Lung (tissue), 12 donors: ENCODE measurements around the gene DPYSL3. TPM values are rescaled to one million over a fixed set of nuclear protein-coding genes. Genes with fewer than 3 reads are reported as not detected.
A peak's percentile ranks its signal among the peaks of the same experiment; 100 is the strongest.

Experiments used
- ATAC-seq: fragments of 200-7000 bp; cut with Tn5 transposase; one replicate; pipeline ENCODE4 v1.9.1; 2020; ENCODE audit warnings: moderate number of reproducible peaks; ENCODE audit not compliant: insufficient read depth, low FRiP score
- DNase-seq, 3 donors: peaks; one replicate each; pipeline ENCODE4 v3.0.0-alpha.2; 2013 to 2017
- H3K27ac ChIP-seq, 2 donors: one replicate each; pipeline ENCODE4 v1.5.1; 2013; ENCODE audit warnings: mild to moderate bottlenecking in 2 of 2, moderate library complexity in 2 of 2, control low read depth in 1 of 2, inconsistent platforms in 1 of 2, low read depth in 1 of 2, low read length in 1 of 2
- H3K27me3 ChIP-seq, 3 donors: one replicate each; pipeline ENCODE4 v1.5.1; 2013; ENCODE audit warnings: low read length in 2 of 3; ENCODE audit not compliant: control insufficient read depth in 3 of 3, insufficient read depth in 3 of 3
- H3K36me3 ChIP-seq, 4 donors: one replicate each; pipeline ENCODE4 v1.5.1; 2013; ENCODE audit warnings: low read length in 4 of 4, mild to moderate bottlenecking in 1 of 4, moderate library complexity in 1 of 4; ENCODE audit not compliant: control insufficient read depth in 4 of 4, insufficient read depth in 4 of 4
- H3K4me1 ChIP-seq, 5 donors: one replicate each; pipeline ENCODE4 v1.5.1; 2013; ENCODE audit warnings: low read length in 5 of 5, mild to moderate bottlenecking in 2 of 5, moderate library complexity in 1 of 5; ENCODE audit not compliant: control insufficient read depth in 5 of 5, insufficient read depth in 5 of 5
- H3K4me3 ChIP-seq: one replicate; pipeline ENCODE4 v1.5.1; 2013; ENCODE audit warnings: mild to moderate bottlenecking, control low read depth, moderate library complexity
- H3K9ac ChIP-seq, 2 donors: one replicate each; pipeline ENCODE4 v1.5.1; 2013; ENCODE audit warnings: low read length in 2 of 2, control low read depth in 1 of 2; ENCODE audit not compliant: insufficient read depth in 1 of 2
- H3K9me3 ChIP-seq, 4 donors: one replicate each; pipeline ENCODE4 v1.5.1; 2013; ENCODE audit warnings: low read length in 3 of 4, mild to moderate bottlenecking in 1 of 4, moderate library complexity in 1 of 4; ENCODE audit not compliant: control insufficient read depth in 4 of 4, insufficient read depth in 3 of 4
- WGBS, 2 donors: extraction: QIAGEN DNeasy Blood & Tissue Kit; methylation state at CpG; one replicate each; pipeline ENCODE4 v1.1.7; 2013; 5-methylcytosine and 5-hydroxymethylcytosine counted together
- polyA plus RNA-seq, 2 donors: library from polyadenylated mRNA; stranded (reverse); fragments of 200-250 nt; gene quantifications; one replicate each; pipeline ENCODE4 v1.2.1, GENCODE V29; 2013
- total RNA-seq, 2 donors: library from RNA; depleted of rRNA in 1 of 2; stranded (reverse); fragments of >200 nt in 1 of 2; gene quantifications; one replicate each; pipeline ENCODE4 v1.2.1, GENCODE V29; 2014 to 2021
- TF ChIP-seq, protein P1 (sequence below): IDR thresholded peaks from 2 replicates; pipeline ENCODE4 v1.5.1; 2012; ENCODE audit warnings: mild to moderate bottlenecking; ENCODE audit errors: control extremely low read depth, extremely low read depth
- donor health status: control.
- donor health status: control.
- donor health status: Bipolar disorder and iron deficiency.
- donor health status: healthy.
- donor health status: DM: yes; HTN: yes; CAD: no.

The DPYSL3 gene
- total and polyA plus RNA-seq, 4 donors = 13.8 to 112 (median 43.7) TPM

GRCh38 chr5:147403651-147404640 is 105.9 kb downstream of the DPYSL3 start:
- 53 to 59% methylated on average over 15 of the region's 15 CpGs for WGBS, 2 donors
- ATAC-seq = peak; percentile 68
- peak in 2 of 3 donors; percentile 22 to 51 for DNase-seq
- H3K9ac ChIP-seq = no peak overlapping the region
- peaks cover 0 to 26% (median 8%) of the 10 kb centered on the region in 5 donors for H3K4me1 ChIP-seq
- TF ChIP-seq, protein P1, sequence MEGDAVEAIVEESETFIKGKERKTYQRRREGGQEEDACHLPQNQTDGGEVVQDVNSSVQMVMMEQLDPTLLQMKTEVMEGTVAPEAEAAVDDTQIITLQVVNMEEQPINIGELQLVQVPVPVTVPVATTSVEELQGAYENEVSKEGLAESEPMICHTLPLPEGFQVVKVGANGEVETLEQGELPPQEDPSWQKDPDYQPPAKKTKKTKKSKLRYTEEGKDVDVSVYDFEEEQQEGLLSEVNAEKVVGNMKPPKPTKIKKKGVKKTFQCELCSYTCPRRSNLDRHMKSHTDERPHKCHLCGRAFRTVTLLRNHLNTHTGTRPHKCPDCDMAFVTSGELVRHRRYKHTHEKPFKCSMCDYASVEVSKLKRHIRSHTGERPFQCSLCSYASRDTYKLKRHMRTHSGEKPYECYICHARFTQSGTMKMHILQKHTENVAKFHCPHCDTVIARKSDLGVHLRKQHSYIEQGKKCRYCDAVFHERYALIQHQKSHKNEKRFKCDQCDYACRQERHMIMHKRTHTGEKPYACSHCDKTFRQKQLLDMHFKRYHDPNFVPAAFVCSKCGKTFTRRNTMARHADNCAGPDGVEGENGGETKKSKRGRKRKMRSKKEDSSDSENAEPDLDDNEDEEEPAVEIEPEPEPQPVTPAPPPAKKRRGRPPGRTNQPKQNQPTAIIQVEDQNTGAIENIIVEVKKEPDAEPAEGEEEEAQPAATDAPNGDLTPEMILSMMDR = no peak
- H3K36me3 ChIP-seq = peaks cover 0 to 8% (median 6%) of the 10 kb centered on the region in 4 donors
- H3K4me3 ChIP-seq = no peak overlapping the region
- no peaks in the 10 kb centered on the region for H3K27me3 ChIP-seq
- no peaks in the 10 kb centered on the region for H3K9me3 ChIP-seq
- H3K27ac ChIP-seq = peak overlapping the region; percentile 91 to 93

- Histone ChIP-seq H3K9me3 (peaks cover 0 to 2% (median 0%) of the 10 kb centered on the region in 4 donors), H3K9ac (no peak overlapping the region), H3K27me3 (no peaks in the 10 kb centered on the region), H3K36me3 (peaks cover 0 to 21% (median 19%) of the 10 kb centered on the region in 4 donors), H3K27ac (no peak overlapping the region), H3K4me3 (no peak overlapping the region), H3K4me1 (peaks cover 0 to 12% (median 5%) of the 10 kb centered on the region in 5 donors)
- DNase-seq (no peak), ATAC-seq (no peak)
- TF ChIP-seq, protein P1 = no peak
Observed at GRCh38 chr5:147400881-147401280, 109.0 kb downstream of the DPYSL3 start.

GRCh38 chr5:147400126-147400809 is 109.6 kb downstream of the DPYSL3 start:
- peaks cover 0 to 10% (median 6%) of the 10 kb centered on the region in 5 donors for H3K4me1 ChIP-seq
- H3K27ac ChIP-seq = peak overlapping the region in 1 of 2 donors; percentile 39

More at GRCh38 chr5:147400126-147400809, 109.6 kb downstream of the DPYSL3 start:
- WGBS, 2 donors = 86 to 90% methylated on average over 7 of the region's 7 CpGs
- DNase-seq (no peak), ATAC-seq (no peak)
- no peaks in the 10 kb centered on the region for H3K27me3 ChIP-seq
- H3K9me3 ChIP-seq = peaks cover 0 to 2% (median 0%) of the 10 kb centered on the region in 4 donors
- peaks cover 0 to 23% (median 19%) of the 10 kb centered on the region in 4 donors for H3K36me3 ChIP-seq
- H3K4me3 ChIP-seq = no peak overlapping the region
- H3K9ac ChIP-seq = no peak overlapping the region
- TF ChIP-seq, protein P1 = no peak
